Measurements from ENCODE around the gene OLFM3.

Gene OLFM3

DNA sequence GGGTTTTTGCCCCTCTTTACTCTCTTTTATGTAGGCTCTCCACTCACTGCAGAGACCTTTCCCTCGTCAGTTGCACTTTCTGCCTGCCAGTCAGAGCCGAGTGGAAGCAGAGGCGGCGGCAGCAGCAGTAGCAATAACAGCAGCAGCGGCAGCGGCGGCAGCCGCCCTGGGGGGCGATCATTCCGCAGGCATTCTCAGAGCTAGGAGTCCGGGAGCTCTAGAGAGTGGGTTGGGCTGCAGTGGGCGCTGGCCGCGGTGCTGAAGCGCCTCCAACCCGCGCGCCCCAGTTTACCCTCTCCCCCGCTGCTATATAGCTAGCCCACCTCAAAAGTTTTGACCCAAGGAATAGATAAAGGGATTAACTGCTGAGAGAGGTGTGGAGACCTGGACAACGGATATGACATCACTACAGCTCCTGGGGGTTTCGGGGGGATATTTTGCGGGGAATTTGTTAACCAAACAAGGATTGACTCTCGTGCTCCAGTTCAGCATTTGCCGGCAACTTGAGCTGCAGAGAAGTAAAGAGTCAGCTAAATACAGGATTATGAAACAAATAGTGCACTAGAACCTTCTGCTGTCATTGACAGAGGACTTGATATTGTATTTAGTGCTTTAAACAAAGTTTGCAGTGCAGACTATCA is at the start of gene OLFM3:
OLFM3 (minus strand) TSS at position 102 of the 641 bp plus-strand sequence.
- DNase-seq = no peak

DNA sequence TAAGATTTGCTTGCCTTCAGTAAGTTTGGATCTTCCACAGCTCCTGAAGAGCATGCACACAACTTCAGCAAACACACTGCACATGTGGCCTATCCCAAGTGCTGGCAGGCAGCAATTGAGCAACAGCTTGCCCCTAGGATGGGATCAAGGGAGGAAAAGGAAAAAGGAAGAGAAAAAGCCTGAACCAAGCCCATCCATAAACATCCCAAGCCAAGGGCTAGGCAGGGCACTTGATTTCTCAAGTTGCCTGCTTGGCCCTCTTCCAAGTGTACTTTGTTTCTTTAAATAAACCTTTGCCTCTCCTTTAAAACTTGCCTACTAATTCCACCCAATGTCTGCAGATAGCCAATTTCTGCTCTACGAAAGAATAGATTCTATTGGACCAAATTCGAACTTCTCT is 49.0 kb upstream of the OLFM3 start:
- no peak for DNase-seq

DNA sequence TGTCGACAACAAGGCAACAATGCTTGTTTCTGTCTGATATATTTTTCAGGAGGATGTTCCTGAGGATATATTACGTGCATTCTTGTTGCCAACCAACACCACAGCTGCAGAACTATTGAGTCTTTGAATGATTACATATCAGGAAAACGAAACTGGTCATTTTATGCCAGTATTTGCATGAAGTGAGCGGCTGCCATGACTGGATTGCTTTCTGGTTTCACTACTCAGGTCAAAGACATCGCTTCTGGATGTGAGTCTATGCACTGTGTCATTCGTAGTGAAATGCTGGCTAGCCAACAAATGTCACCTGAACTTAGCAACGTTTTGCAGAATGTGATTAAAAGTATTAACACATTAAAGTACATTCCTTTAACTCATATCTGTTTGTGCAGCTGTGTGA is 35.8 kb upstream of the OLFM3 start:
- no peak for DNase-seq

DNA sequence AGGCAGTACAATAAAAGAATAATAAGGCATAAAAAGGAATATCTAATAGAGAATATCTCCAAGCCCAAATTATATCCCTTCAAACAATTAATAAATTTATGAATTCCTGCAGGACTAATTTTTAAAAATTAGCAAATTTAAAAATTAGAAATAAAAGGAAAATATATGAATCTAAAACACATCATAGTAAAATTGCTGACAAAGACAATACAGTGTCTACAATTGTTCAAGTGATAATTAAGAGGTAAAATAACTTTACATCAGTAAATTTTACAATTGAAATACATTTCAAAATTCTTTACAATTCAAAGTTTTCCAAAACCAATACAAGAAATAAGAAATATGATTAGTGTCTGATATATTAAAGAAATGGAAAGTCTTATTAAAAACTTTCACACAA is 22.8 kb upstream of the OLFM3 start:
- DNase-seq = no peak

DNA sequence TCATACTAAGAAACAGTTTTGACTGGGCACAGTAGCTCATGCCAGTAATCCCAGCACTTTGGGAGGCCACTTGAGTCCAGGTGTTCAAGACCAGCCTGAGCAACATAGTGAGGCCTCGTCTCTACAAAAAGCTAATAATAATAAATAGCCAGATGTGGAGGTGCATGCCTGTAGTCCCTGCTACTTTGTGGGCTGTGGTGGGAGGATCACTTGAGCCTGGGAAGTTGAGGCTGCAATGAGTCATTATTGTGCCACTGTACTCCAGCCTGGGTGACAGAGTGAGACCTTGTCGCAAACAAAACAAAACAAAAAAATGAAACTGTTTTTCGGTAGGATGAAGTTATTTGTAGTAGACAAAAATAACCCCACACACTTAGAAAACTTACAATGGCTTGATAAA is 19.0 kb upstream of the OLFM3 start:
- DNase-seq = no peak

DNA sequence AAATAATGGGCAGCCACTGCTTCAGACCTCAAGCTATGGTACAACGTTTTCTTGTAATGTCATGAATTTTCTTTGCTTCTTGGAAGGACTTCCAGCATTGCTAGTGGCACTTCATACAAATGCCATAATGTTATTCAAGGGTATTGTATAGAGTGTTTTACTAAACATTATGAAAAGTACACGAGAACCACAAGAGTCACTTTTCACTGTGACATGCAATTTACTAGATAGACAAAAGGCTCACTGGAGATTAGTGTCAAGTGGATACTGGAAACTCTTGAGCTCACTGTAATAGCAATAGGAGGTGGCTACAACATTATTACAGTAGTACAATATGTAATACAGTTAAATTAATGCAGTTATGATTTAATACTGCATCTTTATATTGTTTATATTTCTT is 5.3 kb upstream of the OLFM3 start:
- no peak for DNase-seq

DNA sequence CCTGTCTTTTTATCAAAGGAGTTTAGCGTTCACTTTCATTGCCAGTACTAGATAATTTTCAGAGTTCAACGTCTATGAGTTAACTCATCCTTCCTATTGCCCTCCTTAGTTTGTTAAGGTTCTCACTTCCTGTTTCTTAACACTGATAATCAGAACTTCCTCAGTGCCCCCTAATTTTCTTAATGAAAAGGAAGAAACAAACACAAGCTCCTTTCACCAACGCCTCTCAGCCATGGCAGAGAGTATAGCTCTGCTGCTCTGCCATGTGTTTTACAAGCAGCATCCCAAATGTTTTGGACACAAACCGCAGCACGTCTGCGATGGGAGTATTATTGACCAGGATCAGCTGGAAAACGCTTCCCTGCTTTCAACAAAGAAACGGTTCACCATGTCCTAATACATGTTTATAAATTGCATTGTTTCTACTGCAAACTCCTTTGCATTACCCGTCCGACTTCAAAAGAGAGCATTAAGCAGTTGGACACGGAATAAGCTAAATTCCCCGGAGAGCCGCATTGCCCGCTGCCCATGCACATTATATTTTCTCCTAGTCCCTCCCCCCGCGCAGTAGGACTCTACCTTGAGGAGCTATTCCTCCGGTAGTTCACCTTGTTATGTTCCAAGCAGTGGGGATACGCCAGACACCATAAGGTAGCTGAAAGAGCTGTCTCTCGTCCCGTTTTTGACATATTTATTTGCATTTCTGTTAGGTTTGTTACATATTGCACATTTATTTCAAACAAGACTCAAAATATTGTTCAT is 561 bp downstream of the OLFM3 start:
- DNase-seq = no peak

DNA sequence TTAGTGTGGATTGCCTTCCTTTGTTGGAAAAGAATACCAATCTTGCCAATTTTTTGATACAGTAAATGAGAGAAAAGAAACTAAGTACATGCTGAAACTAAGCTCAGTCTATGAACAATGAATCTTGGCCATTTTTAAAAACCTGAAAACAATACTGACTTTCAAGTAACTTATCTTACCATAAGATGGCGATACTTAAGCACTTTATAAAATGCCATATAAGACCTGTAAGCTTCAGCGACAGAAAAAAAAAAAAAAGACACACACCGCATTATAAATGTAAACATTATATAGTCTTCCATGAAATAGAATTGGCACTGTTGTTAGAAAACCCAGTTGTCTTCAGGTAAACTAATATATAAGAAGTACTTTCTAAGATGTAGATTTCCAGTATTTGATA is 3.0 kb downstream of the OLFM3 start:
- DNase-seq = no peak

DNA sequence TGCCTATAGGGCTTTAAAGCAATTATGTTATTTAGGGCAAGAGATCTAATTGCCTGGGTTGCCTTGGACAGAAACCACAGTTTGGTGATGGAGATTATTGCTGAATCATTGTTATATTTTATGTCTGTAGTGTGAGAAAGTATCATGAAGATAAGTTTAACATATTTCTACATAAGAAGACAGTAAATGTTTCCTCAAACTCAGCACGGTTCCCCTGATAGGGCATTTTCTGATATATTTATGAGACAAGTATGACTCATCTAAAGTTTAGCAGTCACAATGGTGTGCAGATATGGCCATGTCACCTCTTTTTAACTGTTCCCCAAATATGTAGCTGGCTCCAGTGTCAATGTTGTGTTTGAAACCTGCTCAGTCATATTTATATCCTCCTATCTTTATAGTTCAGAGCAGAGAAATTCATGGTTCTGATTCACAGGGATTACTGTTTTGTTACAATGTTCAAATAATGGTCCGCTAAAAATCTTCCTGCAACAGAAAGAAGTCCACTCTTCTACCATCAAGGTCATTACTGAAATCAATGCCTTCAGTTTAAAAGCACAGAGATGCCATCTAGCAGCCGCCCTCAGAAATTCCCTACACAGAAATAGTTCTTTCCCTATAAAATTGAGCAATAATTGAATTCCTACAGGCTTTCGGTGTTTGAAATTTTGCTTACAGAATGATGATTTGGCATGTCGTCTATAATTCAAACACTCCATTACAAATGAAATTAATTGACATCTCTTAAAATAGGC is 3.7 kb downstream of the OLFM3 start:
- DNase-seq = no peak

DNA sequence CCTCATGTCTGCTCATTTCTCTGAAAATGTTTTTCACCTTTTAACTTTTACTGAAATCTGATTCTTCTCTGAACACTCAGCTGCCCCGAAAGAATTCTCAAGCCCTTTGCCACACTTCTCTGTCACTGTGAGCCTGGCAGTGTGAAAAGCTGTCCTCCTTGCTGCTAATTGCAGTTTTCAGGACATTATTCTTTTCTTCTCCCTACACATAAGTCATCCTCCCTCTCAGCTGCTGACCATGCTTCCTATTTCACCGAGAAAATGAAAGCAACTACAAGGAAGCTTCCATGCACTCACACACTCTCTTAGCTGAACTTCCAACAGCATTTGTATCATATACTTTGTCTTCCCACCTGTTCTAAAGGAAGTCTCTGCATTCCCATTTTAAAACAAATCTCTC is 15.8 kb downstream of the OLFM3 start:
- DNase-seq = no peak

DNA sequence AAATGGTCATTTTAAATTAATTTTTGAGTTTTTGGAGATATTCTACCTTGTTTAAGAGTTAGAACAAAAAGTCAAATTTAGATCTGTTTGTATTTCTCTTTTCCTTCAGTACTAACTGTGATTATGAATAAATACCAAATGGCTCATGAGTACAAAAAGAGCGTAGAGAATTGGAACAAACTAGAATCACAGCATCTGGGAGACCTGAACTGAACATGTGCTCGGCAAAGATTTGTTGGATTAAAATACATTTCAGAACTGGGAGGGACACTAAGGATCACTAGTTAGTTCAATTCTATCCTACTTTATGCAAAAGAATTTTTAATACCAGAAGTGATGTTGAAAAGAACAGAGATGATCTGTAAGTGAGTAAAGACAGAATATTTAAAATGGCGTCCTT is 19.5 kb downstream of the OLFM3 start:
- DNase-seq = no peak

DNA sequence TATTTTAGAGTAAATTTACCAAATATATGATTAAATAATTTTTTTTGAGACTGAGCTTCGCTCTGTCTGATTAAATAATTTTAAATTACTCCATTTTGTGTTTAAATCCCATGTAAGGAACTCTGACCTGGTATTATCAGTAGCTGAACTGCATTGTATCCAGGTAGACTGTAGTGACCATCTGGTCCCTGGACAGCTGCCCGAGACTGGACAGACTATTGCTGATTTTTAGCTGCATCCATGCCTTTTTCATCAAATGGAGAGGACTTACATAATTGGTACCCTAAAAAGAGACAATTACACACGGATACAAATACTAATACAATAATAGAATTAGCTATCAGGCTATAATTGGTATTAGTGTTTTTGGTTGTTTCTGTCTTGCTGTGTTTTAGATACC is 20.6 kb downstream of the OLFM3 start:
- DNase-seq = no peak

DNA sequence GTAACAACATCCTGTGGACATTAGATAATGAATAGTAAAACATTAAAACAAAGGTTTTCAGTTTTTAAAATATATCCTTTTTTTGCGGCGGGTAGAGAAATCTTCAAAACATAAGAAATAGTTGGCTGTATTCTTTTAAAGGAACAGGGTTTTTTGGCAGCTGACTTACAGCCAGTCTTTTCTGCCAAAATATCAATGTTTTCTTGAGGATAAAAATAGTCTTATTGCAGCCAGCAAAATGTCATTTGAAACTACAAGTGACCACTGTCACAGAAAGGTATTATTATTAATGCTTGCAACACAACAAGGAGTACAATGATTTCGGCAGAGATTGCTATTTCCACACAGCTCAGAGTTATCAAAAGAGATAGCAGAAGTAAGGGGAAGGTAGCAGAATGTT is 21.4 kb downstream of the OLFM3 start:
- no peak for DNase-seq

DNA sequence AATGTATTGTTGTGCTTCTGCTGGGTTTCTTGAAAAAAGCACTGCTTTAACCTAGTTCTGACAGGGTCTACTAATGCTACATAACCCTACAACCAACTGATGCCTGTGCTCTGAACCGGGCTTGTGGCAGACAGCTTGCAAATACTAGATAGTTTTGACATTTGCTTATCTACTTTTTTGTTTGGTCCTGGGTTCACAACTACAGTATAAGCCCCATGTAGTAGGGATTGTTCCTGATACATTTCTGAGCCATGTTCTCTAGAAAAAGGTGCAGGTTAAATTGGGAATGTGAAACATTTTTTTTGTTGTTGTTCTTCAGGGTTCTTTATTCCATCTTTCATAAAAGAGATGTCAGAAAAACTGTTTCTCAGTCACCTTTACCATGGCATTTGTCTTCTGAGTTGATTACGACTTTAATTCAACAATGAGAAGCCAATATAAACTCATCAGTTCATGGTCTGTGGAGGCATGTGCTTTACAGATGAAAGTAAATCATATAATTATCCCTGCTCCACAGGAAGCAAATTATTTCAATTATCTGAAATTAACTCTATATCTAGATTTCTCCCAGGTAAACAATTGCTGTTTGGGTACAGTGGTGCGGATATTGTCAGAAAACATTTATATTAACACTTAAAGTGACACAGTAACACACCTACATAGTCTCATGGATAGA is 22.0 kb downstream of the OLFM3 start:
- no peak for DNase-seq

DNA sequence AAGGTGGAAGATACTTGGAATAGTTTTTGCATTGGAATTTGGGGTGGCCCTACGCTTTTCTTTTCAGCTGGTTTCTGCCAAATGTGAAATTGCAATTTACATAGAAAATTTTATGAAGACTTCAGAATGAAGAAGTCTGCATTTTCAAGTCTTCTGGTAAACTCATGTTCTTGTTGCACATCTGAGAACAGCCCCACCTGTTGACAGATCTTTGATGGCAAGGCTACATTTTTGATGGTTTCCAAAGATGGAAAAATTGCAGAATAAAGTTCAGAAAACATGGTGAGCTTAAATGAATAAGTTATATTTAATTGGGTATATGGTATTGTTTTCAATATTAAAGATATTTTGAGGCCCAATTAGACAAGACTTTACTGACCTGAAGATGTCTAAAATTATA is 25.4 kb downstream of the OLFM3 start:
- no peak for DNase-seq

DNA sequence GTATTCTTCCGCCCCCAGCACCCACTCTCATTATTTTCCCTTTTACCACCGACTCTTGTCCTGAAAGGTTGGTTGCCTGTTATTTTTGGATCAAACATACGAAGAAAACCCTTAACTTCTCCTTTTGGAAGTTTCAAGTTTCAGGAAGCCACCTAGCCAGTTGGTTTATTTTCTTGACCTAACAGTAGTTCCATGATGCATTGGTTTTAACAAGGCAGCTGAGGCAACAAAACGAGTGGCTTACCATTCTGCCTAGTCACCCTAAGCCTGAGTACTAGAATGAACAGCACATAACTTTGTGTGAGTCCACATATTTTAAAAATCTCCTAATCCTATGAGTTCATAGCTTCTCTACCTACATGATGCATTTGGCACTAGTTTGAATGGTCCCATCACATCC is 28.9 kb downstream of the OLFM3 start:
- DNase-seq = no peak

DNA sequence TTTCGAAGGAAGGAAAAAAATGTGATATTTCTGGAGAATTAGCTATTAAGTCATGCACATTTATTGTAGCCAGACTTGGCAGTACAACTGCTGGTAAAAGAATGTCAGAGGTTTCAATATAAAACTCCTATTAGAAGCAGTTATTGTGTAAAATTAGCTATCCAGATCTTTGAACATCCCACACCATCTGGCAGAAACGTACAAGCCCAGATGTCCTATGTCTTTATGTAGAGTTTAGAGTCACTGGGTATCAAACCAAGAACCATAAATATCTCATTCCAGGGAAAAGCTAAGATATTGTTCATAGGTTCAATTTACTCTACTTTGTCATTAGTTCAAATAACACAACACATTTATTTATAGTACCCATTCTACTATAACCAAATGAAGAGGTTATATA is 31.4 kb downstream of the OLFM3 start:
- no peak for DNase-seq

DNA sequence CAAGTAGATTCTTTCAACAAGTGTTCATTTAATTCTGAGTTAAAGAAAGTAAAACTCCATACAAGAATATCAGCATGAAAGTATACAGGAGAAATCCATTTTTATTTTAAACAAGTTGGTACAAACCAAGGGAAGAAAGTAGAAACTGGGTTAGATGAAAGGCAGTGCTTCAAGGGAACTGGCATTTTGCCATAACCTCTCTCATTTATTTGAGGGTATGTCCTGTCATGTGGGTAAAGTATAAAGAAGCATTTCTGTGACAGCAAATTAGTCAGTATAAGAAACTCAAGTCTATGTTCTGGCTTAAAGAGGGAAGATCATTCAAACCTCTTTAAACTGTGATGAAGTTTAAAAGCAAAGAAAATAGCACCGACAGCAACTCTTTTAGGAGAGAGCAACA is 32.0 kb downstream of the OLFM3 start:
- DNase-seq = no peak

DNA sequence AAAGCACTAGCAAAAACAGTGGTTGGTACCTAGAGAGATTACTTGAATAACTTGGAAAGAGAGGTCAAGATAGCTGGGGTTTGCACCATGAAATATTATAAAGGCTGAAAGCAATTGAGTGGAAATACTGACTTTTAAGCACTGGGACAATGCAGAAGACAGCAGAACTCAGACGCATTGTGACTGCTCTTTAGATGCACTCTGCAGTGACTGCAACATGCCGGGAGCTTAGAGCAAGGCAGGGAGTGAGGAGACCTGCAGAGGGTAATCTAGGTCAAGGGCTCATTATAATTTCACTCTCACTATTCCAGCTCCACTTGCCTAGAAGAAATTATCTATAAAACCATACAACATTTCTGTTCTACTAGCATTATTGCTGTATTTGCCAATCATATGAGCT is 36.6 kb downstream of the OLFM3 start:
- DNase-seq = no peak

DNA sequence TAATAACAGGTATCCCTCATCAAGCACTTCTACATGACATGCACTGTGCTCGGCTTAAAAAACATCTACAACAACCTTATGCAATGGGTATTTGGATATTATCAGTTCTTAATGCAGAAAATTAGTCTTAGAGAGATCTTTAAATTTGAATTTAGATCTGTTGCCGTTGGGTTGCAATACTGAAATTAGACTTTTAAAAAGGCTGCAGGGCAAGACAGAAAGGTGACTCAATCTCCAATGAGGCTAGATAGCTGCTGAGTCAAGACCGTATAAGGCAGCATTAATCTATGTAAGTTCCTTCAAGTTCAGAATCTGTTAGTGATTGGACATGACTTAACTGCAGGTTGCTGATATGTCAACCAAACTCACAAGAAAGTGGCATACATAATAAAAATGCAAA is 37.3 kb downstream of the OLFM3 start:
- no peak for DNase-seq

DNA sequence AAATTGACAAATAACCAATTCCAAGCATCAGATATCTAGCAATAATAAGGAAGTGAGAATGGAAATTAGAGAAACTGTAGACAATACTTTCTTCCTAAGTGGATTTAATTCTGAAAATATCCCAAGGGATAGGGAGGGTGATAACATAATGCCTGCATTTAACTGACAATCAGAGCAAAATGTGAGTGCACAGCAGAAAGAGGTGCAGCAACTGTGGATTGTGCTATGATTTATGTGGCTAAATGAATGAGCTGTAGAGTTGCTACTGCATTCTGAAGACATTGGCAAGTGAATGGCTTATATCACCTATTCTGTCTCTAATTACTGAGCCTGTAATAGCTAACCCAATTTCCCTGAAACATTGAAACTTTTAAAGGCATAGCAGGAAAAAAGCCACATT is 39.0 kb downstream of the OLFM3 start:
- no peak for DNase-seq

DNA sequence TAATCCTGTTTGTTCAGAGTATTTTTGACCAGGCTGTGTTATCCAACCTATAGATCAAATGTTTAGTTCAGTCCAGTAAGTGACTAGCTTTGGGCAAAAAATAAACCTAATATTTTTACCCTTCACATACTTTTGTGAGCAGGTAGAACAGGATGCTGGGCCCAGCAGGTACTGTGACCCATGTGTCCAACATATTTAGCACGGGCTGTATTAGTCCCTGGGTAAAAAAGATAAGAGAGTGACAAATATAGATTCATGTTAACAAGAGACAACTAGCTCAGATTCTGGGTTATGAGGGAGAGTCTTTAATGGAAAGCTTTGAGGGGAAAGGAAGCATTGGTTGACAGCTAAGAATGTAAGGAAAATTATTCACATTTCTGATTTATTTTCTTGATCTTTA is 43.1 kb downstream of the OLFM3 start:
- no peak for DNase-seq

DNA sequence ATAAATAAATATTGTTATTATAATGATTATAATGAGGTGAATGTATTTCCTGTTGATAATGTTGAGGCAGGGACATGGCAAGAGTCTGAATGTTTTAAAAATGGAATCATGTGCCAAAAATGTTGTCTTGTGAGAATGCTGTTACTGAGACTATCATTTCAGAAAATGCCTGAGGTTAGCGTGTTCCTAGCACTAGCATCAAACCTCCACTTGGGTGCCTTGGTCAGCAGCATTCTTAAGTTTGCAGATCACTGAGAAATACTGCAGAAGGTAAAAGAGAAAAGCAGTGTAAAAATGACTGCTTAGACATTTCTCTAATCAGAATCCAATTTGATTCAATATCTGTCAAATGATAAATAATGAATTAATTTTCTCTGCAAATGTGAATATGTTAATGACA is 50.8 kb downstream of the OLFM3 start:
- DNase-seq = no peak

DNA sequence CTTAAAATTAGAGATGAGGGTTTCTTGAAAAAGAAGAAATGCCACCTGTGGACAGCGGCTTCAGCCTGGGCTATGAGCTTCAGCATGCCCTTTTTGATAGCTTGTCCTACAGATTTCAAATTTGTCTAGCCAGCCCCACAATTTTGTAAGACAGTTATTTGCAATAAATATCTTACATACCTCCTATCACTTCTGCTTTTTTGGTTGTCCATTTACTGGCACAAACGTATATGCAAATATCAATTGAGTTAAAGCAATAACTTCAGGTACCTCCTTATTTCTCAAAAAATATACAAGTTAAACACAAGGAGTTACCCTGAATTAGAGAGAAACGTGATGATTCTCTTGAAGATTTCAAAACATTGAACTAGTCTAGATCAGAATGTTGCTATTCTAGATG is 53.5 kb downstream of the OLFM3 start:
- DNase-seq = no peak
